ENCODE data around the gene ACRBP.

Gene ACRBP

DNA sequence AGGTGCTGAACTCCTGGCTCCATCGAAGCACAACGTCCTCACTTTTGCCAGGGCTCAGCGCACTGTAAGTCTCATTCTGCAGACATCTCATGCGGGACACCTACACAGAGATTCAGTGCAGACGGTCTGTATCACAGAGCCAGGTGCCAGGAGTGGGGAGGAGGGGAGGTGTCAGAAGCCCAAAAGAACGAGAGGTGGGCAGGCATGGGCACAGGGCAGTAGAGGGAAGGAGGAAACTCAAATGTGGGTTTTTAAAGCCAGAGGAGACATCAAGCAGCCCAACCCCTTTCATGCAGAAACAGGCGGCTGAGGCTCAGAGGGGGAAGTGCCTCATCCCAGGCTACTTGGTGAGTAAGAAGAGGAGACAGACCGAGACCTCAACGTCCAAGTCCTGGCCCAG lies 8.9 kb downstream of the ACRBP start:
- Histone ChIP-seq H3K4me3 (ENCODE audit: low read depth in 1 of 5, low read length in 5 of 5) (no peak overlapping the region), H3K9me3 (ENCODE audit: control insufficient read depth in 5 of 5, low read length in 5 of 5) (no peaks in the 10 kb centered on the region), H3K27ac (ENCODE audit: low read depth, low read length) (no peak overlapping the region), H3K27me3 (ENCODE audit: control insufficient read depth in 5 of 5, insufficient read depth in 4 of 5, low read length in 5 of 5) (peaks cover 0 to 10% (median 5%) of the 10 kb centered on the region in 5 donors), H3K36me3 (ENCODE audit: control insufficient read depth in 5 of 5, insufficient read depth in 5 of 5, low read length in 5 of 5) (no peaks in the 10 kb centered on the region), H3K4me1 (ENCODE audit: control insufficient read depth in 5 of 5, insufficient read depth in 5 of 5, low read length in 5 of 5) (peaks cover 0 to 47% (median 4%) of the 10 kb centered on the region in 5 donors), H3K9ac (ENCODE audit: low read length in 5 of 5) (no peak overlapping the region)

DNA sequence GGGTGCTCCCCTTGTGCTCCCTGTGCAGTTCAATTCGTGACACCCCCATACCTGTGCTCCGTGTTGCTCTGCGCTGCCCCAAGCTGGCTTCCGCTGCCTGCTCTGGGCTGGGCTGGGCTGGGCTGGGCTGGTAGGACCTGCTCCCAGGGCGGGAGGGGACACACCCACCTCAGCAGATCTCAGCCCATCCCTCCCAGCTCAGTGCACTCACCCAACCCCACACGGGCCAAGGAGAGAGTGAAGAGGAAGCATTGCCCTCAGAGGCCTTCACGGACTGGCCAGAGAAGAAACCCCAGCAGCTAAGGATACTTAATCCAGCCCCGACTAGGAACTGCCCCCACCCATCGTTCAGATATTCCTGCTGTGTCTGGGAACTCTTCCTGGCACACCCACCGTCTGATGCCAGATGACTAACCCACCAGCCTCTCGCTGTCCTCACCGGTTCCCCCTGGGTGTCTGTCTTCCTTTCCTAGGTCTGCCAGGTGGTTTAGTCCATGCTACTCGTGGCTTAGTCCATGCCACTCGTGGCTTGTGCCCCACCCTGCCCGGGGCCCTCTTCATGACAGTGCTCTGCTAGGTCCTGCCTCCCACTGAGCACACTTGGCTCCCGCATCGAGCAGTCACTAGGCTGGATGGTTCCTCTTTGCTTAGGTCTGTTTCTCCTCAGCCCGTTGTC lies 11.2 kb downstream of the ACRBP start, which contains the start of gene LPAR5:
Gene LPAR5, minus strand, starts transcription at position 104 of the 676 bp plus-strand sequence. CDS start 14,711 bp downstream, outside the sequence.
- H3K36me3 ChIP-seq (ENCODE audit: control insufficient read depth in 5 of 5, insufficient read depth in 5 of 5, low read length in 5 of 5): no peaks in the 10 kb centered on the region
- no peak within 1 kb of the TSS for H3K27ac ChIP-seq (ENCODE audit: low read depth, low read length)
- H3K27me3 ChIP-seq (ENCODE audit: control insufficient read depth in 5 of 5, insufficient read depth in 4 of 5, low read length in 5 of 5): peaks cover 3 to 16% (median 5%) of the 10 kb centered on the region in 5 donors
- no peak within 1 kb of the TSS for H3K4me3 ChIP-seq (ENCODE audit: low read depth in 1 of 5, low read length in 5 of 5)
- H3K4me1 ChIP-seq (ENCODE audit: control insufficient read depth in 5 of 5, insufficient read depth in 5 of 5, low read length in 5 of 5): peaks cover 0 to 59% (median 14%) of the 10 kb centered on the region in 5 donors
- peak within 1 kb of the TSS in 2 of 5 donors; percentile 24 to 41 for H3K9ac ChIP-seq (ENCODE audit: low read length in 5 of 5)
- H3K9me3 ChIP-seq (ENCODE audit: control insufficient read depth in 5 of 5, low read length in 5 of 5): no peaks in the 10 kb centered on the region

- Histone ChIP-seq H3K27ac (ENCODE audit: low read depth, low read length) (no peak overlapping the region), H3K9ac (ENCODE audit: low read length in 5 of 5) (peak overlapping the region in 1 of 5 donors; percentile 41), H3K36me3 (ENCODE audit: control insufficient read depth in 5 of 5, insufficient read depth in 5 of 5, low read length in 5 of 5) (no peaks in the 10 kb centered on the region), H3K27me3 (ENCODE audit: control insufficient read depth in 5 of 5, insufficient read depth in 4 of 5, low read length in 5 of 5) (peaks cover 3 to 19% (median 8%) of the 10 kb centered on the region in 5 donors), H3K4me1 (ENCODE audit: control insufficient read depth in 5 of 5, insufficient read depth in 5 of 5, low read length in 5 of 5) (peaks cover 0 to 63% (median 17%) of the 10 kb centered on the region in 5 donors), H3K4me3 (ENCODE audit: low read depth in 1 of 5, low read length in 5 of 5) (no peak overlapping the region), H3K9me3 (ENCODE audit: control insufficient read depth in 5 of 5, low read length in 5 of 5) (no peaks in the 10 kb centered on the region)
These were observed 11.8 kb downstream of the ACRBP start for GRCh38 chr12:6635375-6635855.

GRCh38 chr12:6632026-6632983 lies 14.9 kb downstream of the ACRBP start:
- Histone ChIP-seq H3K4me1 (ENCODE audit: control insufficient read depth in 5 of 5, insufficient read depth in 5 of 5, low read length in 5 of 5) (peaks cover 0 to 41% (median 8%) of the 10 kb centered on the region in 5 donors), H3K27me3 (ENCODE audit: control insufficient read depth in 5 of 5, insufficient read depth in 4 of 5, low read length in 5 of 5) (peaks cover 0 to 16% (median 5%) of the 10 kb centered on the region in 5 donors), H3K4me3 (ENCODE audit: low read depth in 1 of 5, low read length in 5 of 5) (no peak overlapping the region), H3K36me3 (ENCODE audit: control insufficient read depth in 5 of 5, insufficient read depth in 5 of 5, low read length in 5 of 5) (no peaks in the 10 kb centered on the region), H3K27ac (ENCODE audit: low read depth, low read length) (no peak overlapping the region), H3K9me3 (ENCODE audit: control insufficient read depth in 5 of 5, low read length in 5 of 5) (no peaks in the 10 kb centered on the region), H3K9ac (ENCODE audit: low read length in 5 of 5) (no peak overlapping the region)

GRCh38 chr12:6631549-6631961 lies 15.7 kb downstream of the ACRBP start:
- no peak overlapping the region for H3K4me3 ChIP-seq (ENCODE audit: low read depth in 1 of 5, low read length in 5 of 5)
- H3K4me1 ChIP-seq (ENCODE audit: control insufficient read depth in 5 of 5, insufficient read depth in 5 of 5, low read length in 5 of 5): peaks cover 0 to 40% (median 8%) of the 10 kb centered on the region in 5 donors
- H3K27me3 ChIP-seq (ENCODE audit: control insufficient read depth in 5 of 5, insufficient read depth in 4 of 5, low read length in 5 of 5): peaks cover 0 to 16% (median 5%) of the 10 kb centered on the region in 5 donors
- H3K36me3 ChIP-seq (ENCODE audit: control insufficient read depth in 5 of 5, insufficient read depth in 5 of 5, low read length in 5 of 5): no peaks in the 10 kb centered on the region
- H3K9me3 ChIP-seq (ENCODE audit: control insufficient read depth in 5 of 5, low read length in 5 of 5): no peaks in the 10 kb centered on the region
- H3K9ac ChIP-seq (ENCODE audit: low read length in 5 of 5): no peak overlapping the region
- H3K27ac ChIP-seq (ENCODE audit: low read depth, low read length): no peak overlapping the region

- Histone ChIP-seq H3K27ac (ENCODE audit: low read depth, low read length) (no peak overlapping the region), H3K27me3 (ENCODE audit: control insufficient read depth in 5 of 5, insufficient read depth in 4 of 5, low read length in 5 of 5) (peaks cover 0 to 13% (median 3%) of the 10 kb centered on the region in 5 donors), H3K4me1 (ENCODE audit: control insufficient read depth in 5 of 5, insufficient read depth in 5 of 5, low read length in 5 of 5) (peaks cover 0 to 32% (median 6%) of the 10 kb centered on the region in 5 donors), H3K9ac (ENCODE audit: low read length in 5 of 5) (no peak overlapping the region), H3K9me3 (ENCODE audit: control insufficient read depth in 5 of 5, low read length in 5 of 5) (no peaks in the 10 kb centered on the region), H3K4me3 (ENCODE audit: low read depth in 1 of 5, low read length in 5 of 5) (no peak overlapping the region), H3K36me3 (ENCODE audit: control insufficient read depth in 5 of 5, insufficient read depth in 5 of 5, low read length in 5 of 5) (no peaks in the 10 kb centered on the region)
These were observed 16.5 kb downstream of the ACRBP start for GRCh38 chr12:6630736-6631135.

DNA sequence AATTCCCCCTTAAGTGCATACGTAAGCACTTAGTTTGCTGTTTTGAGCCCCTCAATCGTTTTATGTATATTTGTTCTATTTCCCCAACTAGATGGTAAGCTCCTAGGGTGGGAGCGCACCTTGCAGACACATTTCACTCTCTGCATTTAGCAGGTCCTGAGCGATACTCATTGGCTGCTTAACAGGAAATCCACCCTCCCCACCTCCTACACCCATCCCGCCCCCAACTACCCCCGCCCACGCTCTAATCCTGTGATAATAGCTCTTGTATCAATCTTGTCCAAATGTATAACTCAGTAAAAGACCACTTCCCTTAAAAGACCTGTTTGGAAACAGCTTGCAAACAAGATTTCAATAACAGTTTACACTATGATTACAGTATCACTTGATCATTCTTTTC lies 19.6 kb downstream of the ACRBP start:
- Histone ChIP-seq H3K27ac (ENCODE audit: low read depth, low read length) (no peak overlapping the region), H3K4me3 (ENCODE audit: low read depth in 1 of 5, low read length in 5 of 5) (no peak overlapping the region), H3K27me3 (ENCODE audit: control insufficient read depth in 5 of 5, insufficient read depth in 4 of 5, low read length in 5 of 5) (peaks cover 0 to 13% (median 3%) of the 10 kb centered on the region in 5 donors), H3K9ac (ENCODE audit: low read length in 5 of 5) (no peak overlapping the region), H3K9me3 (ENCODE audit: control insufficient read depth in 5 of 5, low read length in 5 of 5) (no peaks in the 10 kb centered on the region), H3K36me3 (ENCODE audit: control insufficient read depth in 5 of 5, insufficient read depth in 5 of 5, low read length in 5 of 5) (no peaks in the 10 kb centered on the region), H3K4me1 (ENCODE audit: control insufficient read depth in 5 of 5, insufficient read depth in 5 of 5, low read length in 5 of 5) (peaks cover 0 to 36% (median under 1%) of the 10 kb centered on the region in 5 donors)

GRCh38 chr12:6626654-6627283 lies 20.5 kb downstream of the ACRBP start:
- Histone ChIP-seq H3K9me3 (ENCODE audit: control insufficient read depth in 5 of 5, low read length in 5 of 5) (no peaks in the 10 kb centered on the region), H3K27me3 (ENCODE audit: control insufficient read depth in 5 of 5, insufficient read depth in 4 of 5, low read length in 5 of 5) (peaks cover 0 to 11% (median 3%) of the 10 kb centered on the region in 5 donors), H3K27ac (ENCODE audit: low read depth, low read length) (no peak overlapping the region), H3K36me3 (ENCODE audit: control insufficient read depth in 5 of 5, insufficient read depth in 5 of 5, low read length in 5 of 5) (no peaks in the 10 kb centered on the region), H3K9ac (ENCODE audit: low read length in 5 of 5) (no peak overlapping the region), H3K4me3 (ENCODE audit: low read depth in 1 of 5, low read length in 5 of 5) (no peak overlapping the region), H3K4me1 (ENCODE audit: control insufficient read depth in 5 of 5, insufficient read depth in 5 of 5, low read length in 5 of 5) (peaks cover 0 to 28% (median 0%) of the 10 kb centered on the region in 5 donors)

- H3K27ac ChIP-seq (ENCODE audit: low read depth, low read length): no peak overlapping the region
- H3K27me3 ChIP-seq (ENCODE audit: control insufficient read depth in 5 of 5, insufficient read depth in 4 of 5, low read length in 5 of 5): peaks cover 0 to 6% (median 3%) of the 10 kb centered on the region in 5 donors
- H3K4me3 ChIP-seq (ENCODE audit: low read depth in 1 of 5, low read length in 5 of 5): peak overlapping the region in 2 of 5 donors; percentile 44 to 51
- H3K9ac ChIP-seq (ENCODE audit: low read length in 5 of 5): no peak overlapping the region
- H3K36me3 ChIP-seq (ENCODE audit: control insufficient read depth in 5 of 5, insufficient read depth in 5 of 5, low read length in 5 of 5): no peaks in the 10 kb centered on the region
- H3K9me3 ChIP-seq (ENCODE audit: control insufficient read depth in 5 of 5, low read length in 5 of 5): no peaks in the 10 kb centered on the region
- H3K4me1 ChIP-seq (ENCODE audit: control insufficient read depth in 5 of 5, insufficient read depth in 5 of 5, low read length in 5 of 5): peaks cover 0 to 40% (median 10%) of the 10 kb centered on the region in 5 donors
These were observed 26.4 kb downstream of the ACRBP start for GRCh38 chr12:6620885-6621274.

Data from subcutaneous abdominal adipose tissue (tissue), 5 donors.